IMR-90 (cell line): ENCODE results near the gene CAPN5. TPM values are rescaled to one million over a fixed set of nuclear protein-coding genes. Genes with fewer than 3 reads are reported as not detected.
A peak's percentile ranks its signal among the peaks of the same experiment; 100 is the strongest.

ENCODE experiments used
- BHLHE40 ChIP-seq: fragments of 150-350 bp; IDR thresholded peaks from 2 replicates; pipeline ENCODE4 v1.6.1; 2016; ENCODE audit warnings: mild to moderate bottlenecking, low read depth, low read length
- FOS ChIP-seq: fragments of 150-350 bp; IDR thresholded peaks from 2 replicates; pipeline ENCODE4 v1.6.1; 2016; ENCODE audit warnings: low read depth, low read length
- MAZ ChIP-seq: IDR thresholded peaks from 2 replicates; pipeline ENCODE4 v1.6.1; 2012; ENCODE audit warnings: low read depth, mild to moderate bottlenecking, low read length, improper control_type of control experiment, moderate library complexity, borderline replicate concordance
- POLR2A ChIP-seq: IDR thresholded peaks from 2 replicates; pipeline ENCODE4 v1.6.1; 2012; ENCODE audit warnings: mild to moderate bottlenecking, low read depth, low read length
- SMC3 ChIP-seq: fragments of 150-350 bp; IDR thresholded peaks from 2 replicates; pipeline ENCODE4 v1.6.1; 2016; ENCODE audit warnings: low read depth, mild to moderate bottlenecking, antibody characterized with exemption, low read length, moderate library complexity
- USF2 ChIP-seq: fragments of 150-350 bp; IDR thresholded peaks from 2 replicates; pipeline ENCODE4 v1.6.1; 2017; ENCODE audit warnings: mild to moderate bottlenecking, antibody characterized with exemption, low read length, low read depth
- polyA plus RNA-seq, 3 experiments: library from polyadenylated mRNA; depleted of rRNA; stranded (reverse); fragments of >200 nt; gene quantifications; 2 replicates each; pipeline ENCODE4 v1.2.3, GENCODE V29; 2012; ENCODE audit warnings: low replicate concordance in 1 of 3
- total RNA-seq: library from RNA; depleted of rRNA; stranded (reverse); fragments of >200 nt; gene quantifications from 2 replicates; pipeline ENCODE4 v1.2.3, GENCODE V29; 2012

Gene CAPN5
- total and polyA plus RNA-seq, 2 of the 4 experiments (the other 2 are of a cell fraction): 8.1 to 24.0 TPM

- TF ChIP-seq USF2: no peak
- TF ChIP-seq SMC3: peak; percentile 98
- TF ChIP-seq POLR2A: peak; percentile 50; the same call in 1 of the 2 replicates
- no peak for TF ChIP-seq BHLHE40
- no peak for TF ChIP-seq FOS
- TF ChIP-seq MAZ: no peak
Measured at GRCh38 chr11:77091146-77091940, 24.6 kb downstream of the CAPN5 start (continued).
